WTC11 (cell line): ENCODE results near the gene CYSTM1. TPM values are rescaled to one million over a fixed set of nuclear protein-coding genes. Genes with fewer than 3 reads are reported as not detected.

ENCODE experiments used
- ATAC-seq: fragments of 200-7000 bp; cut with Tn5 transposase; 2 replicates; pipeline ENCODE4 v1.10.0; 2021; ENCODE audit warnings: mild to moderate bottlenecking, moderate library complexity
- CTCF ChIA-PET: fragments of 300-600 bp; sonication (Branson Sonifier 250); formaldehyde crosslinking; loops from one replicate; lab custom pipeline; 2021; ENCODE audit warnings: antibody characterized with exemption; lab: Charles Lee
- POLR2A ChIA-PET: fragments of 350-600 bp; sonication (Branson Sonifier 250); formaldehyde crosslinking; loops from one replicate; lab custom pipeline; 2021; ENCODE audit warnings: antibody characterized with exemption; lab: Charles Lee
- DNase-seq: peaks from one replicate; pipeline ENCODE4 v3.0.0; 2021; ENCODE audit warnings: low spot score
- H3K27ac Mint-ChIP-seq: 2 replicates; pipeline ENCODE4 v1.8.0; 2021; ENCODE audit warnings: mixed read lengths
- H3K27me3 Mint-ChIP-seq: 2 replicates; pipeline ENCODE4 v1.8.0; 2021; ENCODE audit warnings: low read depth, mild to moderate bottlenecking, moderate library complexity, mixed read lengths
- H3K36me3 Mint-ChIP-seq: 2 replicates; pipeline ENCODE4 v1.8.0; 2021; ENCODE audit warnings: mixed read lengths
- H3K4me1 Mint-ChIP-seq: 2 replicates; pipeline ENCODE4 v1.8.0; 2022; ENCODE audit warnings: mixed read lengths
- H3K4me3 Mint-ChIP-seq: 2 replicates; pipeline ENCODE4 v1.8.0; 2021; ENCODE audit warnings: mild to moderate bottlenecking, moderate library complexity, mixed read lengths
- H3K9me3 Mint-ChIP-seq: 2 replicates; pipeline ENCODE4 v1.8.0; 2021; ENCODE audit warnings: mixed read lengths
- GTF2I ChIP-seq: fragments of 250-450 bp; sonication (Bioruptor Pico); conservative IDR thresholded peaks from 2 replicates; pipeline ENCODE4 v1.4.0; 2021; ENCODE audit warnings: mild to moderate bottlenecking
- TP53 ChIP-seq: sonication (generic); formaldehyde crosslinking; IDR thresholded peaks from 2 replicates; pipeline ENCODE4 v1.8.1; 2023; ENCODE audit warnings: mild to moderate bottlenecking, missing genetic modification reagents
- total RNA-seq: library from RNA; stranded (reverse); gene quantifications from 3 replicates; pipeline ENCODE4 v1.2.3, GENCODE V29; 2021
- TF ChIP-seq, protein P1 (sequence below): sonication (generic); formaldehyde crosslinking; conservative IDR thresholded peaks from 2 replicates; pipeline ENCODE4 v1.8.1; 2022; ENCODE audit warnings: mild to moderate bottlenecking, missing genetic modification reagents
- TF ChIP-seq, protein P2 (sequence below): fragments of 250-450 bp; sonication (Bioruptor Pico); IDR thresholded peaks from 2 replicates; pipeline ENCODE4 v2.1.2; 2022; ENCODE audit warnings: mild to moderate bottlenecking, moderate library complexity
- TF ChIP-seq, protein P3 (sequence below): fragments of 250-450 bp; sonication (Bioruptor Pico); conservative IDR thresholded peaks from 2 replicates; pipeline ENCODE4 v1.9.0; 2021; ENCODE audit warnings: mild to moderate bottlenecking
- TF ChIP-seq, protein P4 (sequence below): fragments of 250-450 bp; sonication (Bioruptor Pico); IDR thresholded peaks from 2 replicates; pipeline ENCODE4 v1.9.0; 2021; ENCODE audit warnings: mild to moderate bottlenecking
- TF ChIP-seq, protein P5 (sequence below): sonication (generic); formaldehyde crosslinking; IDR thresholded peaks from 2 replicates; pipeline ENCODE4 v1.8.0; 2023; ENCODE audit warnings: mild to moderate bottlenecking, missing genetic modification reagents
- TF ChIP-seq, protein P6 (sequence below): sonication (generic); formaldehyde crosslinking; IDR thresholded peaks from 2 replicates; pipeline ENCODE4 v1.8.1; 2023; ENCODE audit warnings: mild to moderate bottlenecking, moderate library complexity, missing genetic modification reagents
- TF ChIP-seq, protein P7 (sequence below): sonication (generic); formaldehyde crosslinking; IDR thresholded peaks from 2 replicates; pipeline ENCODE4 v1.8.1; 2023; ENCODE audit warnings: mild to moderate bottlenecking, missing genetic modification reagents, moderate library complexity
- TF ChIP-seq, protein P8 (sequence below): sonication (generic); formaldehyde crosslinking; IDR thresholded peaks from 2 replicates; pipeline ENCODE4 v1.8.0; 2022; ENCODE audit warnings: missing genetic modification reagents
- TF ChIP-seq, protein P9 (sequence below): sonication (generic); formaldehyde crosslinking; IDR thresholded peaks from 2 replicates; pipeline ENCODE4 v1.8.1; 2023; ENCODE audit warnings: mild to moderate bottlenecking, missing genetic modification reagents
- TF ChIP-seq, protein P10 (sequence below): sonication (generic); formaldehyde crosslinking; IDR thresholded peaks from 2 replicates; pipeline ENCODE4 v1.8.1; 2022; ENCODE audit warnings: mild to moderate bottlenecking, moderate library complexity, missing genetic modification reagents

Gene CYSTM1
- total RNA-seq, 1 experiment from 2014 or later: 29.3 TPM

DNA sequence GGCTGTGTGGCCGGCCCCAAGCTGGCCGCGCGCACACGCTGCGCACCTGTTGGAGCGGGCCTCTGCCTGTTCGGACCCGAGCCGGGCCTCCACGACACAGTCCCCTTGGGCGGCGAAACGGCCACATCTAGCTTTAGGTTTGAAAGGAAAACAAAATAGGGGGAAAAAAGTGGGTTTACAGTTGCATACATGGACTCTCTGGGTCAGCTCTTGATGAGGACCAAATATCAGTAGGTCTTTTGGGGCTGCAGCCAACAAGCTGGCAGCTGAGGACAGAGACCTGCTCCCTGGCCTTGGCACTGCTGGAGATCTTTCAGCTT lies 28.5 kb upstream of the CYSTM1 start:
- no peaks in the 10 kb centered on the region for H3K36me3 Mint-ChIP-seq
- ATAC-seq: peak; percentile 6
- TF ChIP-seq GTF2I (no peak), TP53 (CRISPR knock-in tag) (no peak)
- TF ChIP-seq, protein P1, sequence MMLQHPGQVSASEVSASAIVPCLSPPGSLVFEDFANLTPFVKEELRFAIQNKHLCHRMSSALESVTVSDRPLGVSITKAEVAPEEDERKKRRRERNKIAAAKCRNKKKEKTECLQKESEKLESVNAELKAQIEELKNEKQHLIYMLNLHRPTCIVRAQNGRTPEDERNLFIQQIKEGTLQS (CRISPR knock-in tag): no peak
- TF ChIP-seq, protein P2, sequence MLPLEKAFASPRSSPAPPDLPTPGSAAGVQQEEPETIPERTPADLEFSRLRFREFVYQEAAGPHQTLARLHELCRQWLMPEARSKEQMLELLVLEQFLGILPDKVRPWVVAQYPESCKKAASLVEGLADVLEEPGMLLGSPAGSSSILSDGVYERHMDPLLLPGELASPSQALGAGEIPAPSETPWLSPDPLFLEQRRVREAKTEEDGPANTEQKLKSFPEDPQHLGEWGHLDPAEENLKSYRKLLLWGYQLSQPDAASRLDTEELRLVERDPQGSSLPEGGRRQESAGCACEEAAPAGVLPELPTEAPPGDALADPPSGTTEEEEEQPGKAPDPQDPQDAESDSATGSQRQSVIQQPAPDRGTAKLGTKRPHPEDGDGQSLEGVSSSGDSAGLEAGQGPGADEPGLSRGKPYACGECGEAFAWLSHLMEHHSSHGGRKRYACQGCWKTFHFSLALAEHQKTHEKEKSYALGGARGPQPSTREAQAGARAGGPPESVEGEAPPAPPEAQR (CRISPR knock-in tag): no peak
- TF ChIP-seq, protein P3, sequence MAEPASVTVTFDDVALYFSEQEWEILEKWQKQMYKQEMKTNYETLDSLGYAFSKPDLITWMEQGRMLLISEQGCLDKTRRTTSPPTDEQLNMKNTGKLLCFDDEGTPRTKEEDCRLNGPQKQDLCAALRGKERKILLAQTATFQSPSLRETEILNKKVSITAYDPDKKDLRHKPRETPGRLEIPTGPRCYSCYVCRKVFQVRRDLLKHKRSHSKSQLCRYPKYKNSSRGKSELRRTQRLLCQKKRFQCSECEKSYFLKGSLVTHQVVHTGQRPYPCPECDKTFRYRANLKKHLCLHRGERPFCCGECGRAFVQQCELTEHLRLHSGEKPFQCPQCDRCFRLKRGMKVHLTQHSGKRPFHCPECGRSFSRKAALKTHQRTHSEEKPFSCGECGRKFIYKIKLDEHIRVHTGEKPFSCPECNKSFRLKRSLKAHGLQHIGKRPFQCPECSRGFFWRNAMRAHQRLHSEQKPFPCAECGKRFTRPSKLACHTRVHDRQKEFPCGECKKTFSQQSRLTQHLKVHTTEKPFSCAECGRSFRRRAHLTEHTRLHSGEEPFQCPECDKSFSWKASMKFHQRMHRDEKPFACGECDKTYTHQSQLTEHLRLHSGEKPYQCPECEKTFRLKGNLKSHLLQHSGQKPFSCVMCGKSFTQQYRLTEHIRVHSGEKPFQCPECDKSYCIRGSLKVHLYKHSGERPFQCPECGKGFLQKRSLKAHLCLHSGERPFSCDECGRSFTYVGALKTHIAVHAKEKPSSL: no peak
- TF ChIP-seq, protein P4, sequence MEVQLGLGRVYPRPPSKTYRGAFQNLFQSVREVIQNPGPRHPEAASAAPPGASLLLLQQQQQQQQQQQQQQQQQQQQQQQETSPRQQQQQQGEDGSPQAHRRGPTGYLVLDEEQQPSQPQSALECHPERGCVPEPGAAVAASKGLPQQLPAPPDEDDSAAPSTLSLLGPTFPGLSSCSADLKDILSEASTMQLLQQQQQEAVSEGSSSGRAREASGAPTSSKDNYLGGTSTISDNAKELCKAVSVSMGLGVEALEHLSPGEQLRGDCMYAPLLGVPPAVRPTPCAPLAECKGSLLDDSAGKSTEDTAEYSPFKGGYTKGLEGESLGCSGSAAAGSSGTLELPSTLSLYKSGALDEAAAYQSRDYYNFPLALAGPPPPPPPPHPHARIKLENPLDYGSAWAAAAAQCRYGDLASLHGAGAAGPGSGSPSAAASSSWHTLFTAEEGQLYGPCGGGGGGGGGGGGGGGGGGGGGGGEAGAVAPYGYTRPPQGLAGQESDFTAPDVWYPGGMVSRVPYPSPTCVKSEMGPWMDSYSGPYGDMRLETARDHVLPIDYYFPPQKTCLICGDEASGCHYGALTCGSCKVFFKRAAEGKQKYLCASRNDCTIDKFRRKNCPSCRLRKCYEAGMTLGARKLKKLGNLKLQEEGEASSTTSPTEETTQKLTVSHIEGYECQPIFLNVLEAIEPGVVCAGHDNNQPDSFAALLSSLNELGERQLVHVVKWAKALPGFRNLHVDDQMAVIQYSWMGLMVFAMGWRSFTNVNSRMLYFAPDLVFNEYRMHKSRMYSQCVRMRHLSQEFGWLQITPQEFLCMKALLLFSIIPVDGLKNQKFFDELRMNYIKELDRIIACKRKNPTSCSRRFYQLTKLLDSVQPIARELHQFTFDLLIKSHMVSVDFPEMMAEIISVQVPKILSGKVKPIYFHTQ (CRISPR knock-in tag): no peak
- TF ChIP-seq, protein P5, sequence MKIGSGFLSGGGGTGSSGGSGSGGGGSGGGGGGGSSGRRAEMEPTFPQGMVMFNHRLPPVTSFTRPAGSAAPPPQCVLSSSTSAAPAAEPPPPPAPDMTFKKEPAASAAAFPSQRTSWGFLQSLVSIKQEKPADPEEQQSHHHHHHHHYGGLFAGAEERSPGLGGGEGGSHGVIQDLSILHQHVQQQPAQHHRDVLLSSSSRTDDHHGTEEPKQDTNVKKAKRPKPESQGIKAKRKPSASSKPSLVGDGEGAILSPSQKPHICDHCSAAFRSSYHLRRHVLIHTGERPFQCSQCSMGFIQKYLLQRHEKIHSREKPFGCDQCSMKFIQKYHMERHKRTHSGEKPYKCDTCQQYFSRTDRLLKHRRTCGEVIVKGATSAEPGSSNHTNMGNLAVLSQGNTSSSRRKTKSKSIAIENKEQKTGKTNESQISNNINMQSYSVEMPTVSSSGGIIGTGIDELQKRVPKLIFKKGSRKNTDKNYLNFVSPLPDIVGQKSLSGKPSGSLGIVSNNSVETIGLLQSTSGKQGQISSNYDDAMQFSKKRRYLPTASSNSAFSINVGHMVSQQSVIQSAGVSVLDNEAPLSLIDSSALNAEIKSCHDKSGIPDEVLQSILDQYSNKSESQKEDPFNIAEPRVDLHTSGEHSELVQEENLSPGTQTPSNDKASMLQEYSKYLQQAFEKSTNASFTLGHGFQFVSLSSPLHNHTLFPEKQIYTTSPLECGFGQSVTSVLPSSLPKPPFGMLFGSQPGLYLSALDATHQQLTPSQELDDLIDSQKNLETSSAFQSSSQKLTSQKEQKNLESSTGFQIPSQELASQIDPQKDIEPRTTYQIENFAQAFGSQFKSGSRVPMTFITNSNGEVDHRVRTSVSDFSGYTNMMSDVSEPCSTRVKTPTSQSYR (CRISPR knock-in tag): no peak
- TF ChIP-seq, protein P6, sequence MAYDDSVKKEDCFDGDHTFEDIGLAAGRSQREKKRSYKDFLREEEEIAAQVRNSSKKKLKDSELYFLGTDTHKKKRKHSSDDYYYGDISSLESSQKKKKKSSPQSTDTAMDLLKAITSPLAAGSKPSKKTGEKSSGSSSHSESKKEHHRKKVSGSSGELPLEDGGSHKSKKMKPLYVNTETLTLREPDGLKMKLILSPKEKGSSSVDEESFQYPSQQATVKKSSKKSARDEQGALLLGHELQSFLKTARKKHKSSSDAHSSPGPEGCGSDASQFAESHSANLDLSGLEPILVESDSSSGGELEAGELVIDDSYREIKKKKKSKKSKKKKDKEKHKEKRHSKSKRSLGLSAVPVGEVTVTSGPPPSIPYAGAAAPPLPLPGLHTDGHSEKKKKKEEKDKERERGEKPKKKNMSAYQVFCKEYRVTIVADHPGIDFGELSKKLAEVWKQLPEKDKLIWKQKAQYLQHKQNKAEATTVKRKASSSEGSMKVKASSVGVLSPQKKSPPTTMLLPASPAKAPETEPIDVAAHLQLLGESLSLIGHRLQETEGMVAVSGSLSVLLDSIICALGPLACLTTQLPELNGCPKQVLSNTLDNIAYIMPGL: no peak
- TF ChIP-seq, protein P7, sequence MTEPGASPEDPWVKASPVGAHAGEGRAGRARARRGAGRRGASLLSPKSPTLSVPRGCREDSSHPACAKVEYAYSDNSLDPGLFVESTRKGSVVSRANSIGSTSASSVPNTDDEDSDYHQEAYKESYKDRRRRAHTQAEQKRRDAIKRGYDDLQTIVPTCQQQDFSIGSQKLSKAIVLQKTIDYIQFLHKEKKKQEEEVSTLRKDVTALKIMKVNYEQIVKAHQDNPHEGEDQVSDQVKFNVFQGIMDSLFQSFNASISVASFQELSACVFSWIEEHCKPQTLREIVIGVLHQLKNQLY (CRISPR knock-in tag): no peak
- TF ChIP-seq, protein P8, sequence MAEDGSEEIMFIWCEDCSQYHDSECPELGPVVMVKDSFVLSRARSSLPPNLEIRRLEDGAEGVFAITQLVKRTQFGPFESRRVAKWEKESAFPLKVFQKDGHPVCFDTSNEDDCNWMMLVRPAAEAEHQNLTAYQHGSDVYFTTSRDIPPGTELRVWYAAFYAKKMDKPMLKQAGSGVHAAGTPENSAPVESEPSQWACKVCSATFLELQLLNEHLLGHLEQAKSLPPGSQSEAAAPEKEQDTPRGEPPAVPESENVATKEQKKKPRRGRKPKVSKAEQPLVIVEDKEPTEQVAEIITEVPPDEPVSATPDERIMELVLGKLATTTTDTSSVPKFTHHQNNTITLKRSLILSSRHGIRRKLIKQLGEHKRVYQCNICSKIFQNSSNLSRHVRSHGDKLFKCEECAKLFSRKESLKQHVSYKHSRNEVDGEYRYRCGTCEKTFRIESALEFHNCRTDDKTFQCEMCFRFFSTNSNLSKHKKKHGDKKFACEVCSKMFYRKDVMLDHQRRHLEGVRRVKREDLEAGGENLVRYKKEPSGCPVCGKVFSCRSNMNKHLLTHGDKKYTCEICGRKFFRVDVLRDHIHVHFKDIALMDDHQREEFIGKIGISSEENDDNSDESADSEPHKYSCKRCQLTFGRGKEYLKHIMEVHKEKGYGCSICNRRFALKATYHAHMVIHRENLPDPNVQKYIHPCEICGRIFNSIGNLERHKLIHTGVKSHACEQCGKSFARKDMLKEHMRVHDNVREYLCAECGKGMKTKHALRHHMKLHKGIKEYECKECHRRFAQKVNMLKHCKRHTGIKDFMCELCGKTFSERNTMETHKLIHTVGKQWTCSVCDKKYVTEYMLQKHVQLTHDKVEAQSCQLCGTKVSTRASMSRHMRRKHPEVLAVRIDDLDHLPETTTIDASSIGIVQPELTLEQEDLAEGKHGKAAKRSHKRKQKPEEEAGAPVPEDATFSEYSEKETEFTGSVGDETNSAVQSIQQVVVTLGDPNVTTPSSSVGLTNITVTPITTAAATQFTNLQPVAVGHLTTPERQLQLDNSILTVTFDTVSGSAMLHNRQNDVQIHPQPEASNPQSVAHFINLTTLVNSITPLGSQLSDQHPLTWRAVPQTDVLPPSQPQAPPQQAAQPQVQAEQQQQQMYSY (CRISPR knock-in tag): no peak
- TF ChIP-seq, protein P9, sequence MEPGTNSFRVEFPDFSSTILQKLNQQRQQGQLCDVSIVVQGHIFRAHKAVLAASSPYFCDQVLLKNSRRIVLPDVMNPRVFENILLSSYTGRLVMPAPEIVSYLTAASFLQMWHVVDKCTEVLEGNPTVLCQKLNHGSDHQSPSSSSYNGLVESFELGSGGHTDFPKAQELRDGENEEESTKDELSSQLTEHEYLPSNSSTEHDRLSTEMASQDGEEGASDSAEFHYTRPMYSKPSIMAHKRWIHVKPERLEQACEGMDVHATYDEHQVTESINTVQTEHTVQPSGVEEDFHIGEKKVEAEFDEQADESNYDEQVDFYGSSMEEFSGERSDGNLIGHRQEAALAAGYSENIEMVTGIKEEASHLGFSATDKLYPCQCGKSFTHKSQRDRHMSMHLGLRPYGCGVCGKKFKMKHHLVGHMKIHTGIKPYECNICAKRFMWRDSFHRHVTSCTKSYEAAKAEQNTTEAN: no peak
- TF ChIP-seq, protein P10, sequence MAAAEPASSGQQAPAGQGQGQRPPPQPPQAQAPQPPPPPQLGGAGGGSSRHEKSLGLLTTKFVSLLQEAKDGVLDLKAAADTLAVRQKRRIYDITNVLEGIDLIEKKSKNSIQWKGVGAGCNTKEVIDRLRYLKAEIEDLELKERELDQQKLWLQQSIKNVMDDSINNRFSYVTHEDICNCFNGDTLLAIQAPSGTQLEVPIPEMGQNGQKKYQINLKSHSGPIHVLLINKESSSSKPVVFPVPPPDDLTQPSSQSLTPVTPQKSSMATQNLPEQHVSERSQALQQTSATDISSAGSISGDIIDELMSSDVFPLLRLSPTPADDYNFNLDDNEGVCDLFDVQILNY (CRISPR knock-in tag): no peak
- H3K27me3 Mint-ChIP-seq: peaks cover 53% of the 10 kb centered on the region
- no peak overlapping the region for H3K27ac Mint-ChIP-seq
- peak overlapping the region; percentile 75 for H3K4me3 Mint-ChIP-seq
- no peaks in the 10 kb centered on the region for H3K9me3 Mint-ChIP-seq
- CTCF ChIA-PET: interaction anchor here (0.7 to 6.2 kb wide), 30 partner anchors 9 to 1598 kb away, joined by 3 to 92 read pairs (median 7); partner anchors contain the start of genes HBEGF, NRG2 and PURA
- H3K4me1 Mint-ChIP-seq: peaks cover 17% of the 10 kb centered on the region
- POLR2A ChIA-PET: interaction anchor here (0.6 to 1.9 kb wide), 4 partner anchors 9 to 39 kb away, joined by 3 to 9 read pairs (median 5); partner anchors contain the start of gene PURA
- DNase-seq: no peak
